HG03039 (cell line): ENCODE results near the gene ADAMTSL4.
"Not testable (repeated sequence)": the region's sequence is repeated elsewhere in the genome, so short reads cannot be mapped to it uniquely, and the experiment has no call there.

Experiments used
- ATAC-seq: cut with Tn5 transposase; IDR thresholded peaks from one replicate; pipeline ENCODE4 v1.9.1; 2021; ENCODE audit warnings: mild to moderate bottlenecking, moderate library complexity; ENCODE audit not compliant: unreplicated experiment

Gene ADAMTSL4

DNA sequence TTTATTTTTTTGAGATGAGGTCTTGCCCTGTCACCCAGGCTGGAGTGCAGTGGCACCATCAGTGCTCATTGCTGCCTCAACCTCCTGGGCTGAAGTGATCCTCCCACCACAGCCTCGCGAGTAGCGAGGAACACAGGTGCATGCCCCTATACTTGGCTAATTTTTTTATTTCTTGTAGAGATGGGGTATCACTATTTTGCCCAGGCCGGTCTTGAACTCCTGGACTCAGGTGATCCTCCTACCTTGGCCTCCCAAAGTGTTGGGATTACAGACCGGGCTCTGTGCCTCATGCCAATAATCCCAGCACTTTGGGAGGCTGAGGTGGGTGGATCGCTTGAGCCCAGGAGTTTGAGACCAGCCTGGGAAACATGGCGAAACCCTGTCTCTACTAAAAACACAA is 32.2 kb downstream of the ADAMTSL4 start:
- ATAC-seq = not testable (repeated sequence)

GRCh38 chr1:150581962-150582361 is 32.8 kb downstream of the ADAMTSL4 start:
- not testable (repeated sequence) for ATAC-seq

DNA sequence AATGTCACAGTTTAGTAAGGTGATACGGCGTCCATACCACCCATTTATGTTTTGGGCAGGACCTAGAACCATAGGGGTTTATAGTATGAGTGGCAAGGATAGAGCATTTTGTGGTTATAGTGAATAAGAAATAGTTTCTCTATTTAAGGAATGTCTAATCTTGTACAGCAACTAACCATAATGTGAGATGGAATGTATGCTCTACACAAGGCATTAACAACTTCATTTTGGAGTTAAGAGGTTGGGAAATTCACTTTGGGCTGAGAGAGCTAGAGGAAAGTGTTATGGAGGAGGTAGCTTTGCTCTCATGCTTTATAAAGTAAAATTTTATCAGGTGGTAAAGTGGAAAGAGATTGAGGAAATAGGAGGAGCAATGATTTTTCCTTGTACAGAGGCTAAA is 33.2 kb downstream of the ADAMTSL4 start:
- ATAC-seq = no peak

GRCh38 chr1:150596095-150596892 is 47.1 kb downstream of the ADAMTSL4 start:
- no peak for ATAC-seq

- no peak for ATAC-seq
Measured at GRCh38 chr1:150596976-150597375, 47.8 kb downstream of the ADAMTSL4 start.

DNA sequence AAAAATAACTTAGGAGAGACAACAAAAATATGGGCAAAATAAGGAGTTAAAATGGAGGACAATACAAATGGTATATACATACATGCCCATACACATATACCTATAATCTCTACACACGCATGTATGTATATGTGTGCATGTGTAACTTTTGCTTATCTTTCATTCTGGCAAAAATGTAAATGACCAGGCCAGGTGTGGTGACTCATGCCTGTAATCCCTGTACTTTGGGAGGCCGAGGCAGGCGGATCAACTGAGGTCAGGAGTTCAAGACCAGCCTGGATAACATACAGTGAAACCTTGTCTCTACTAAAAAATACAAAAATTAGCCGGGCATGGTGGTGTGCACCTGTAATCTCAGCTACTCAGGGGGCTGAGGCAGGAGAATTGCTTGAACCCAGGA is 49.1 kb downstream of the ADAMTSL4 start:
- not testable (repeated sequence) for ATAC-seq

DNA sequence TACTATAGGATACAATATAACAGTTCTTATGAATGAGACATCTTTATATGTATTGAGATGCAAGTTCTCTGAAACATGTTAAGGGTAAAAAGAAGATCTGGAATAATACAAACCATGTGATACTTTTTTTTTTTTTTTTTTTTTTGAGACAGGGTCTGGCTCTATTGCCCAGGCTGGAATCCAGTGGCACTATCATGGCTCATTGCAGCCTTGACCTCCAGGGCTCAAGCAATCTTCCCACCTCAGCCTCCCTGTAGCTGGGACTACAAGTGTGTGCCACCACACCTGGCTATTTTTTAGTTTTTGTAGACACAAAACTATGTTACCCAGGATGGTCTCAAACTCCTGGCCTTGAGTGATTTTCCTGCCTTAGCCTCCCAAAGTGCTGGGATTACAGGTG is 52.3 kb downstream of the ADAMTSL4 start:
- ATAC-seq = no peak

GRCh38 chr1:150602372-150602771 is 53.2 kb downstream of the ADAMTSL4 start:
- ATAC-seq = not testable (repeated sequence)

DNA sequence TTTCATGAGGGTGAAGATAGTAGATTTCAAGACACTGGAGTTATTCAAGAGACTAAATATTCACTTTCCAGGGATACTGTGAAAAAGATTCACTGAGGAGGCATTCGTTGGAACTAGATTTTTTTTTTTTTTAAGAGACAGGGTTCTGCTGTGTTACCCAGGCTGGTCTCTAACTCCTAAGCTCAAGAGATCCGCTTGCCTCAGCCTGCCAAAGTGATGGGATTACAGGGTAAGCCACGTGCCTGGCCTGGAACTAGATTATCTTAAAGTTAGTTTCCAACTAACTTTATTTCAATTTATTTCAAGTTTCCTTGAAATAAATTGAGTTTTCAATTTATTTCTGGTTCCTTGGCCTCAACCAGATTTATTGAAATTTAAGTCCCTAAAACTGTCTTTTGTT is 54.5 kb downstream of the ADAMTSL4 start:
- no peak for ATAC-seq

DNA sequence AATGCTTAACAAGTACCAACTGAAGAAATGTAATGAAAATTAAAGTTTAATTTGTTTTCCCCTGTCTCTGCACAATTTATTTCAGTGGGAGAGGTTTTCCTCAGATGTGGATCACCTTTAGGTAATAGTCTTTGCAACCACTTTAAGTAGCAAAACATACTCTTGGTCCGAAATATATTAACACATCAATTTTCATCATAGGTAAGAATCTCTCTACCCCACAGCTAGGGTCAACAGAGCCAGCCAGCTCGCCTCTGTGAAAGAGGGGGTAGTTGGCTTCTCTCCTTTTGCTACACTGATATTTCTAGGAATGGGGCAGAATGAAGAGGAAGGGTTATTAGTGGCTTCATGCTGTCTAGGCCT is 55.0 kb downstream of the ADAMTSL4 start:
- no peak for ATAC-seq

DNA sequence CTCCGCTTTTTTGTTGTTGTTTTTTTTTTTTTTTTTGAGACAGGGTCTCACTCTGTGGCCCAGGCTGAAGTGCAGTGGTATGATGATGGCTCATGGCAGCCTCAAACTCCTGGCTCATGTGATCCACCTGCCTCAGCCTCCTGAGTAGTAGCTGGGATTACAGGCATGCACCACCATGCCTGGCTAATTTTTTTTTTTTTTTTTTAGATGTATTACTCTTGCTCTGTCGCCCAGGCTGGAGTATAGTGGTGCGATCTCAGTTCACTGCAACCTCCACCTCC is 56.2 kb downstream of the ADAMTSL4 start:
- ATAC-seq = not testable (repeated sequence)

GRCh38 chr1:150606463-150607142 is 57.4 kb downstream of the ADAMTSL4 start:
- ATAC-seq = no peak

GRCh38 chr1:150609732-150610131 is 60.5 kb downstream of the ADAMTSL4 start:
- ATAC-seq = no peak
